GM12878 (cell line): Measurements from ENCODE around the gene SMOC2. TPM values are rescaled to one million over a fixed set of nuclear protein-coding genes. Genes with fewer than 3 reads are reported as not detected.

Source experiments
- ATAC-seq: fragments of 200-7000 bp; cut with Tn5 transposase; 3 replicates; pipeline ENCODE4 v1.9.1; 2020; ENCODE audit warnings: mild to moderate bottlenecking, moderate library complexity
- BruUV-seq: library from RNA; stranded (reverse); fragments of 400-500 nt; replicated peaks from 2 replicates; lab custom pipeline; 2021; lab: Mats Ljungman, UMichigan
- CTCF ChIA-PET: fragments of 300-600 bp; sonication (Branson Sonifier 250); formaldehyde crosslinking; extraction: SDS; loops from one replicate; lab custom pipeline; 2021; ENCODE audit warnings: inconsistent platforms; lab: Yijun Ruan, JAX
- POLR2A ChIA-PET: fragments of 350-600 bp; formaldehyde crosslinking; extraction: SDS; loops from one replicate; lab custom pipeline; 2021; ENCODE audit warnings: inconsistent platforms; lab: Charles Lee
- RAD21 ChIA-PET: fragments of 300-600 bp; sonication (Branson Sonifier 250); formaldehyde crosslinking; loops from one replicate; lab custom pipeline; 2023; ENCODE audit warnings: antibody characterized with exemption; ENCODE audit not compliant: unreplicated experiment; lab: Charles Lee
- SMC1A ChIA-PET: fragments of 300-600 bp; sonication (Branson Sonifier 250); formaldehyde crosslinking; loops from one replicate; lab custom pipeline; 2023; ENCODE audit not compliant: unreplicated experiment, uncharacterized antibody; lab: Charles Lee
- DNase-seq: peaks from one replicate; pipeline ENCODE4 v3.0.0-alpha.2; 2011; ENCODE audit warnings: low read depth, low spot score
- FAIRE-seq: peaks from 3 replicates; lab custom pipeline; 2011; peaks lifted over from hg19 to GRCh38; lab: Jason Lieb, UNC
- H2AFZ ChIP-seq: 2 replicates; pipeline ENCODE4 v1.6.0; 2011; ENCODE audit warnings: low read depth, low read length, control low read depth; ENCODE audit not compliant: control insufficient read depth
- H3K27ac ChIP-seq: 2 replicates; pipeline ENCODE4 v1.5.1; 2011; ENCODE audit warnings: control low read depth; ENCODE audit not compliant: control insufficient read depth, insufficient read depth
- H3K27me3 ChIP-seq, 2 experiments: replicated peaks in 1 of 2; 2 replicates each; pipeline versions ENCODE4 v1.6.0 to v1.6.1; 2011; ENCODE audit warnings: low read length in 1 of 2; ENCODE audit not compliant: control insufficient read depth in 2 of 2, insufficient read depth in 2 of 2
- H3K36me3 ChIP-seq, 2 experiments: 2 replicates each; pipeline ENCODE4 v1.5.1; 2011; ENCODE audit warnings: low read length in 1 of 2; ENCODE audit not compliant: control insufficient read depth in 2 of 2, insufficient read depth in 2 of 2
- H3K4me1 ChIP-seq: 2 replicates; pipeline ENCODE4 v1.6.1; 2011; ENCODE audit warnings: mild to moderate bottlenecking, low read length, moderate library complexity, mixed read lengths; ENCODE audit not compliant: control insufficient read depth, insufficient read depth
- H3K4me2 ChIP-seq: 2 replicates; pipeline ENCODE4 v1.6.0; 2011; ENCODE audit warnings: control low read depth; ENCODE audit not compliant: control insufficient read depth, insufficient read depth
- H3K4me3 ChIP-seq: fragments of 200-600 bp; sonication (generic); 2 replicates; pipeline ENCODE4 v1.5.1; 2016
- H3K79me2 ChIP-seq: 2 replicates; pipeline ENCODE4 v1.6.0; 2011; ENCODE audit warnings: low read length; ENCODE audit not compliant: control insufficient read depth, insufficient read depth
- H3K9ac ChIP-seq: 2 replicates; pipeline ENCODE4 v1.8.0; 2011; ENCODE audit warnings: low read length, control low read depth, mixed read lengths; ENCODE audit not compliant: control insufficient read depth, insufficient read depth
- H3K9me3 ChIP-seq: replicated peaks from 3 replicates; pipeline ENCODE4 v1.5.1; 2011; ENCODE audit warnings: mild to moderate bottlenecking, low read length; ENCODE audit not compliant: control insufficient read depth, insufficient read depth
- H4K20me1 ChIP-seq: 2 replicates; pipeline ENCODE4 v1.6.0; 2011; ENCODE audit not compliant: control insufficient read depth, insufficient read depth
- BHLHE40 ChIP-seq, 2 experiments: fragments of 450-650 bp in 1 of 2; IDR thresholded peaks; 2 replicates each; pipeline ENCODE4 v1.6.1; 2011 to 2017; ENCODE audit warnings: low read depth in 2 of 2, borderline replicate concordance in 1 of 2, improper control_type of control experiment in 1 of 2, low read length in 1 of 2, mild to moderate bottlenecking in 1 of 2
- CHD2 ChIP-seq: IDR thresholded peaks from 2 replicates; pipeline ENCODE4 v1.6.1; 2011; ENCODE audit warnings: low read depth, low read length, improper control_type of control experiment, borderline replicate concordance
- CREB1 ChIP-seq: IDR thresholded peaks from 2 replicates; pipeline ENCODE4 v1.6.1; 2012; ENCODE audit warnings: low read depth, mild to moderate bottlenecking, inconsistent platforms
- EGR1 ChIP-seq, 2 experiments: IDR thresholded peaks; 1 replicate in 1 of 2; 2 replicates in 1 of 2; pipeline ENCODE4 v1.6.1; 2011 to 2012; ENCODE audit warnings: low read depth in 2 of 2, low read length in 2 of 2, borderline replicate concordance in 1 of 2, mild to moderate bottlenecking in 1 of 2, moderate library complexity in 1 of 2
- ESRRA ChIP-seq: IDR thresholded peaks from 2 replicates; pipeline ENCODE4 v1.6.1; 2012; ENCODE audit warnings: mild to moderate bottlenecking, low read length, improper control_type of control experiment
- FOXM1 ChIP-seq: IDR thresholded peaks from 2 replicates; pipeline ENCODE4 v1.6.1; 2012; ENCODE audit warnings: low read depth, mild to moderate bottlenecking, inconsistent platforms, low read length, moderate library complexity
- HDGF ChIP-seq: fragments of 450-650 bp; IDR thresholded peaks from 2 replicates; pipeline ENCODE4 v1.6.1; 2016; ENCODE audit warnings: antibody characterized with exemption
- KDM1A ChIP-seq: fragments of 200-600 bp; sonication (generic); IDR thresholded peaks from 2 replicates; pipeline ENCODE4 v1.6.1; 2016; ENCODE audit warnings: borderline replicate concordance
- MYB ChIP-seq: fragments of 150-350 bp; IDR thresholded peaks from 2 replicates; pipeline ENCODE4 v1.6.1; 2014; ENCODE audit warnings: mild to moderate bottlenecking, low read depth, low read length, borderline replicate concordance
- NRF1 ChIP-seq: conservative IDR thresholded peaks from 2 replicates; pipeline ENCODE4 v1.6.1; 2011; ENCODE audit warnings: mild to moderate bottlenecking, low read depth, low read length, improper control_type of control experiment
- SP1 ChIP-seq: IDR thresholded peaks from one replicate; pipeline ENCODE4 v1.6.1; 2011; ENCODE audit warnings: low read depth, low read length
- ZNF207 ChIP-seq: fragments of 450-650 bp; IDR thresholded peaks from 2 replicates; pipeline ENCODE4 v1.6.1; 2014; ENCODE audit warnings: antibody characterized with exemption, mild to moderate bottlenecking, borderline replicate concordance
- ZNF217 ChIP-seq: fragments of 450-650 bp; IDR thresholded peaks from 2 replicates; pipeline ENCODE4 v1.6.1; 2017; ENCODE audit warnings: antibody characterized with exemption, mild to moderate bottlenecking
- WGBS: methylation state at CpG from one replicate; pipeline ENCODE4 v1.1.6; 2016; ENCODE audit warnings: low lambda C conversion rate; ENCODE audit not compliant: insufficient replicate concordance, insufficient coverage; ENCODE audit errors: missing lambda C conversion rate; 5-methylcytosine and 5-hydroxymethylcytosine counted together
- in situ Hi-C: fragments of 300-500 bp; cut with MboI; formaldehyde crosslinking; loops from 9 replicates; pipeline ENCODE4 v1.14.3; 2018; ENCODE audit warnings: mixed read lengths
- intact Hi-C: fragments of 100-400 bp; cut with micrococcal nuclease; formaldehyde crosslinking; loops from one replicate; pipeline ENCODE4 v1.14.2; 2022; ENCODE audit not compliant: unreplicated experiment
- polyA plus RNA-seq, 11 experiments: library from polyadenylated mRNA; depleted of rRNA in 4 of 11; unstranded in 6 of 11; stranded (reverse) in 5 of 11; fragments of >200 nt; fragmentation: Nextera tagmentation in 4 of 11; fragmentation: Illumina TruSeq in 1 of 11; extraction: Ambion mirVana in 4 of 11; extraction: Trizol in 1 of 11; gene quantifications; 1 replicate in 1 of 11; 2 replicates in 10 of 11; pipeline versions ENCODE4 v1.2.1 to v1.2.3, GENCODE V29; 2011 to 2016; ENCODE audit warnings: inconsistent platforms in 2 of 11, missing spikeins in 2 of 11, low read depth in 1 of 11
- total RNA-seq, 4 experiments: library from RNA; depleted of rRNA in 3 of 4; stranded (reverse); fragments of >200 nt in 3 of 4; fragmentation: Illumina TruSeq in 1 of 4; extraction: Trizol in 1 of 4; gene quantifications; 2 replicates each; pipeline versions ENCODE4 v1.2.1 to v1.2.3, GENCODE V29; 2013 to 2021
- TF ChIP-seq, protein P1 (sequence below): fragments of 450-650 bp; IDR thresholded peaks from 2 replicates; pipeline ENCODE4 v1.6.1; 2017; ENCODE audit warnings: mild to moderate bottlenecking, low read depth, inconsistent platforms; ENCODE audit not compliant: poor library complexity, severe bottlenecking

SMOC2 gene
- total and polyA plus RNA-seq, 10 of the 15 experiments (the other 5 are each of a cell fraction or from before 2014, with no cell fraction given) = 0.10 to 0.12 TPM; not detected in 8

DNA sequence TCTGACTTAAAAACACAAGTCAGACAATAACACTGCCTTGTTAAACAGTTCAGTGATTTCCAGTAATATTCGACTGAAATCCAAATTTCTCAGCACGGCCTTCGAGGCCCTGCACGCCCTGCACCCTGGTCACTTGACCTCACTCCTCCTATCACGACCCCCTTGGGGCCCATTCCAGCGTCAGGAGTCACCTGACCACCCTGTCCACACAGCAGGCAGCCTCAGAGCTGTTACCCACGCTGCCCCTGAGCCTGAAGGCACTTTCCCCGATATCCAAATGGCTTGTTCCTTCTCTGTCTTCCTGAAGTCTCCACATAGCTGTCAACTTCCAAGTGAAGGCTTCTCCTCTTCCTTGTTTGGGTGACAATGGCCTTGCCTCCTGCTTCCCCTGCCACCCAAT lies 33.1 kb upstream of the SMOC2 start:
- Histone ChIP-seq H3K36me3 (no peaks in the 10 kb centered on the region), H3K4me2 (no peak overlapping the region), H3K9ac (no peak overlapping the region), H3K79me2 (no peaks in the 10 kb centered on the region), H3K4me3 (no peak overlapping the region), H3K4me1 (no peaks in the 10 kb centered on the region), H3K27me3 (no peaks in the 10 kb centered on the region), H3K9me3 (no peaks in the 10 kb centered on the region; the same call in 2 of the 3 replicates), H2AFZ (no peak overlapping the region), H4K20me1 (no peaks in the 10 kb centered on the region), H3K27ac (no peak overlapping the region)
- ChIA-PET POLR2A (no interaction called here), CTCF (no interaction called here), RAD21 (no interaction called here), SMC1A (no interaction called here)
- no peak for TF ChIP-seq FOXM1
- no peak for TF ChIP-seq EGR1 (IDR thresholded peaks at IDR 0.05; ENCODE audit: borderline replicate concordance in 1 of 2, low read depth in 2 of 2, low read length in 2 of 2)
- TF ChIP-seq NRF1 = no peak
- TF ChIP-seq ESRRA = no peak
- TF ChIP-seq CHD2 = no peak
- TF ChIP-seq CREB1 = no peak
- TF ChIP-seq HDGF = no peak
- TF ChIP-seq MYB = no peak
- TF ChIP-seq ZNF207 = no peak
- no peak for TF ChIP-seq KDM1A
- no peak for TF ChIP-seq ZNF217
- no peak for TF ChIP-seq BHLHE40 (IDR thresholded peaks at IDR 0.05; ENCODE audit: borderline replicate concordance in 1 of 2, low read depth in 2 of 2, low read length in 1 of 2)
- no peak for TF ChIP-seq SP1
- TF ChIP-seq, protein P1, sequence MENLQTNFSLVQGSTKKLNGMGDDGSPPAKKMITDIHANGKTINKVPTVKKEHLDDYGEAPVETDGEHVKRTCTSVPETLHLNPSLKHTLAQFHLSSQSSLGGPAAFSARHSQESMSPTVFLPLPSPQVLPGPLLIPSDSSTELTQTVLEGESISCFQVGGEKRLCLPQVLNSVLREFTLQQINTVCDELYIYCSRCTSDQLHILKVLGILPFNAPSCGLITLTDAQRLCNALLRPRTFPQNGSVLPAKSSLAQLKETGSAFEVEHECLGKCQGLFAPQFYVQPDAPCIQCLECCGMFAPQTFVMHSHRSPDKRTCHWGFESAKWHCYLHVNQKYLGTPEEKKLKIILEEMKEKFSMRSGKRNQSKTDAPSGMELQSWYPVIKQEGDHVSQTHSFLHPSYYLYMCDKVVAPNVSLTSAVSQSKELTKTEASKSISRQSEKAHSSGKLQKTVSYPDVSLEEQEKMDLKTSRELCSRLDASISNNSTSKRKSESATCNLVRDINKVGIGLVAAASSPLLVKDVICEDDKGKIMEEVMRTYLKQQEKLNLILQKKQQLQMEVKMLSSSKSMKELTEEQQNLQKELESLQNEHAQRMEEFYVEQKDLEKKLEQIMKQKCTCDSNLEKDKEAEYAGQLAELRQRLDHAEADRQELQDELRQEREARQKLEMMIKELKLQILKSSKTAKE = no peak
- ATAC-seq = no peak
- WGBS = under 1% methylated on average over 8 of the region's 8 CpGs
- BruUV-seq = no TSS peak
- DNase-seq = no peak
- intact Hi-C loops (no loop called here), in situ Hi-C loops (no loop called here)
- no peak for FAIRE-seq
